Measurements from ENCODE around the gene KERA.

KERA gene

DNA sequence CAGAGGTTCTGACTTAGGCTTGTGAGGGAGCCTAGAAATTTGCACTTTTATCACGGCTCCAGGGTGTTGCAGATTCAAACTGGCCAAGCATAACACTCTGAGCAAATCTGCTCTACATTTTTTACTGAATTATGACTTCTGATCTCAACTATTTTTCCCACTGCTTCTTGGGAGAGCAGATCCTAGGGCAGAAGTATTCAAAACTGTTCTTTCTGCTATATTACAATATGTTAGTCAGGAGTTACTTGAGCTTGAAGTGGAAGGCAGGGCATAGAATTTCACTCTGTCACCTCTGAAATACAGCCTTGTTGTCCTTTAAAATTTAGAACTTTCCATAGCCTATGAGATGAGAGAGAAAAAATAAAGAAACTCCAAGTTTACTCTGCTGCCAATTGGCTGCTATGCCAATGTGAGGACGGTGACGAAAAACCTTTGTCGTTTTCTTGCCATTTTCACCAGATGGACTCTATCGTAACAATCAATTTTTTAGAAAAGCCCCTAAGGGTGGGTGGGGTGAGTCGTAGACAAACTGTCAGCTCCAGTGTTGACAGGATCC lies 16.4 kb upstream of the KERA start:
- H3K79me1 ChIP-seq (ENCODE audit: low read depth, low read length), result no peaks in the 10 kb centered on the region
- WGBS, 2 donors (ENCODE audit: extremely low coverage in 2 of 2, insufficient read length in 2 of 2, insufficient replicate concordance in 1 of 2), result no CpG with 5 or more reads among the region's 6 CpGs
- H4K91ac ChIP-seq (ENCODE audit: low read depth, low read length, poor library complexity), result no peak overlapping the region
- H4K8ac ChIP-seq (ENCODE audit: low read depth, low read length), result no peak overlapping the region
- H2BK5ac ChIP-seq (ENCODE audit: low read length), result no peak overlapping the region
- H3K18ac ChIP-seq (ENCODE audit: low read length), result no peak overlapping the region
- H3K14ac ChIP-seq (ENCODE audit: low read length), result no peak overlapping the region
- no peak overlapping the region for H2BK15ac ChIP-seq (ENCODE audit: low read length)
- H3K27me3 ChIP-seq (ENCODE audit: control insufficient read depth in 3 of 3, insufficient read depth in 3 of 3, low read depth in 1 of 3, low read length in 3 of 3), result no peaks in the 10 kb centered on the region
- no peak overlapping the region for H3K27ac ChIP-seq (replicated peaks; ENCODE audit: low read length)
- no peak overlapping the region for H3K9ac ChIP-seq (ENCODE audit: low read depth, low read length, poor library complexity)
- H3K4ac ChIP-seq (ENCODE audit: low read length), result no peak overlapping the region
- no peaks in the 10 kb centered on the region for H3K9me3 ChIP-seq (replicated peaks in 1 of 2; ENCODE audit: control insufficient read depth in 2 of 2, insufficient read depth in 1 of 2, low read depth in 1 of 2, low read length in 2 of 2)
- no peak for DNase-seq (ENCODE audit: low spot score)
- no peak overlapping the region for H2BK120ac ChIP-seq (ENCODE audit: low read depth, low read length)
- H3K4me1 ChIP-seq (ENCODE audit: control insufficient read depth in 2 of 2, insufficient read depth in 1 of 2, low read depth in 1 of 2, low read length in 2 of 2), result no peaks in the 10 kb centered on the region
- H3K23ac ChIP-seq (ENCODE audit: low read depth, low read length, poor library complexity), result no peak overlapping the region
- no peak overlapping the region for H2AK5ac ChIP-seq (ENCODE audit: low read depth, low read length)
- no peaks in the 10 kb centered on the region for H3K36me3 ChIP-seq (replicated peaks in 1 of 2; ENCODE audit: control insufficient read depth in 2 of 2, insufficient read depth in 2 of 2, low read length in 2 of 2)
- no peak overlapping the region for H3K4me3 ChIP-seq (ENCODE audit: low read length in 2 of 2)
- H2AFZ ChIP-seq (ENCODE audit: low read length), result no peak overlapping the region
- H2BK12ac ChIP-seq (ENCODE audit: low read length), result no peak overlapping the region
- no peak overlapping the region for H3K4me2 ChIP-seq (ENCODE audit: insufficient read depth, low read length, poor library complexity, severe bottlenecking)

DNA sequence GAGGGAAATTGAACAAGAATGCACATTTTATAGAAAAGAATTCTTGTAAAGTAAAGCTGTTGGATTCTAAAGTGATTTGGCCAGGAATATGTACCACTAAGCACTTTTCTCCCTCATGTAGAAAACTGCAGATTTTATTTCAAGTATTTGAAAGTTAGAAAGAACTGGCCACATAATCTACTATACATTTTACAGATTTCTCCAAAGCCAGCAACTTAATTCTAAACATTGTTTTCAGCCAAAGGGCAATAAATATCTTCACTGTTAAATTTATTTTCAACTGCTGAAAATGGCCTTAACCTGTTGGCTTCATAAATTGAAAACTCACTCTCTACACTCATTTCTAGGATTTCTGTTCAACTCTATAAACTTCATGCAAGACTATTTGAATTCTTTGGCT lies 15.6 kb upstream of the KERA start:
- no peak overlapping the region for H3K4me3 ChIP-seq (ENCODE audit: low read length in 2 of 2)
- DNase-seq (ENCODE audit: low spot score), result no peak
- no peak overlapping the region for H3K27ac ChIP-seq (replicated peaks; ENCODE audit: low read length)
- no peaks in the 10 kb centered on the region for H3K27me3 ChIP-seq (ENCODE audit: control insufficient read depth in 3 of 3, insufficient read depth in 3 of 3, low read depth in 1 of 3, low read length in 3 of 3)
- H2AFZ ChIP-seq (ENCODE audit: low read length), result no peak overlapping the region
- H3K4ac ChIP-seq (ENCODE audit: low read length), result no peak overlapping the region
- no peak overlapping the region for H3K18ac ChIP-seq (ENCODE audit: low read length)
- no peaks in the 10 kb centered on the region for H3K4me1 ChIP-seq (ENCODE audit: control insufficient read depth in 2 of 2, insufficient read depth in 1 of 2, low read depth in 1 of 2, low read length in 2 of 2)
- no peak overlapping the region for H2BK120ac ChIP-seq (ENCODE audit: low read depth, low read length)
- no peak overlapping the region for H4K91ac ChIP-seq (ENCODE audit: low read depth, low read length, poor library complexity)
- no peak overlapping the region for H3K9ac ChIP-seq (ENCODE audit: low read depth, low read length, poor library complexity)
- H2AK5ac ChIP-seq (ENCODE audit: low read depth, low read length), result no peak overlapping the region
- H3K79me1 ChIP-seq (ENCODE audit: low read depth, low read length), result no peaks in the 10 kb centered on the region
- H2BK15ac ChIP-seq (ENCODE audit: low read length), result no peak overlapping the region
- H4K8ac ChIP-seq (ENCODE audit: low read depth, low read length), result no peak overlapping the region
- H3K23ac ChIP-seq (ENCODE audit: low read depth, low read length, poor library complexity), result no peak overlapping the region
- no peak overlapping the region for H2BK5ac ChIP-seq (ENCODE audit: low read length)
- no peak overlapping the region for H3K4me2 ChIP-seq (ENCODE audit: insufficient read depth, low read length, poor library complexity, severe bottlenecking)
- H2BK12ac ChIP-seq (ENCODE audit: low read length), result no peak overlapping the region
- no peaks in the 10 kb centered on the region for H3K36me3 ChIP-seq (replicated peaks in 1 of 2; ENCODE audit: control insufficient read depth in 2 of 2, insufficient read depth in 2 of 2, low read length in 2 of 2)
- H3K9me3 ChIP-seq (replicated peaks in 1 of 2; ENCODE audit: control insufficient read depth in 2 of 2, insufficient read depth in 1 of 2, low read depth in 1 of 2, low read length in 2 of 2), result no peaks in the 10 kb centered on the region
- no peak overlapping the region for H3K14ac ChIP-seq (ENCODE audit: low read length)

DNA sequence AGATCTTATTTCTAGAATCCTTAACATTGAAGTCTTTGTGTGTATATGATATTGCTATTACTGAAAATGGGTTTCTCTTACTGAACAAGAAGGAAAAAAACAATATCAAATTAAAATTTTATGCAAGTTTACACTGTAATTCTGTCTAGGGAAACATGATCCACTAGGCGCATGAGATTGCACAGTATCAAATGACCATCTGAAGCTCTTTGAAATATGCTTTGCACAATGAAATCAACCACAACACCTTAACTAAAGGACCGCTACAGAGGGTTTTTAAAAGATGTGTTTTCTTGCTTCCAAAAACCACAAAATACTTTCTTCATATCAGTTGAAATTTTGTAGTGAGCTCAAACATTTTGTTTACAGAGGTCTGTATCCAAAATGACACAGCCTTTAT lies 15.1 kb upstream of the KERA start:
- no CpG with 5 or more reads among the region's 2 CpGs for WGBS, 2 donors (ENCODE audit: extremely low coverage in 2 of 2, insufficient read length in 2 of 2, insufficient replicate concordance in 1 of 2)
- H2BK5ac ChIP-seq (ENCODE audit: low read length), result no peak overlapping the region
- no peak overlapping the region for H3K4ac ChIP-seq (ENCODE audit: low read length)
- H3K14ac ChIP-seq (ENCODE audit: low read length), result no peak overlapping the region
- H3K4me3 ChIP-seq (ENCODE audit: low read length in 2 of 2), result no peak overlapping the region
- no peak overlapping the region for H2BK120ac ChIP-seq (ENCODE audit: low read depth, low read length)
- H3K4me1 ChIP-seq (ENCODE audit: control insufficient read depth in 2 of 2, insufficient read depth in 1 of 2, low read depth in 1 of 2, low read length in 2 of 2), result no peaks in the 10 kb centered on the region
- H4K91ac ChIP-seq (ENCODE audit: low read depth, low read length, poor library complexity), result no peak overlapping the region
- no peak overlapping the region for H4K8ac ChIP-seq (ENCODE audit: low read depth, low read length)
- H3K27ac ChIP-seq (replicated peaks; ENCODE audit: low read length), result no peak overlapping the region
- H2BK12ac ChIP-seq (ENCODE audit: low read length), result no peak overlapping the region
- H2BK15ac ChIP-seq (ENCODE audit: low read length), result no peak overlapping the region
- no peaks in the 10 kb centered on the region for H3K79me1 ChIP-seq (ENCODE audit: low read depth, low read length)
- no peak overlapping the region for H3K4me2 ChIP-seq (ENCODE audit: insufficient read depth, low read length, poor library complexity, severe bottlenecking)
- H2AK5ac ChIP-seq (ENCODE audit: low read depth, low read length), result no peak overlapping the region
- H3K9ac ChIP-seq (ENCODE audit: low read depth, low read length, poor library complexity), result no peak overlapping the region
- no peak for DNase-seq (ENCODE audit: low spot score)
- no peak overlapping the region for H3K23ac ChIP-seq (ENCODE audit: low read depth, low read length, poor library complexity)
- H3K27me3 ChIP-seq (ENCODE audit: control insufficient read depth in 3 of 3, insufficient read depth in 3 of 3, low read depth in 1 of 3, low read length in 3 of 3), result no peaks in the 10 kb centered on the region
- H2AFZ ChIP-seq (ENCODE audit: low read length), result no peak overlapping the region
- no peaks in the 10 kb centered on the region for H3K36me3 ChIP-seq (replicated peaks in 1 of 2; ENCODE audit: control insufficient read depth in 2 of 2, insufficient read depth in 2 of 2, low read length in 2 of 2)
- no peak overlapping the region for H3K18ac ChIP-seq (ENCODE audit: low read length)
- no peaks in the 10 kb centered on the region for H3K9me3 ChIP-seq (replicated peaks in 1 of 2; ENCODE audit: control insufficient read depth in 2 of 2, insufficient read depth in 1 of 2, low read depth in 1 of 2, low read length in 2 of 2)

DNA sequence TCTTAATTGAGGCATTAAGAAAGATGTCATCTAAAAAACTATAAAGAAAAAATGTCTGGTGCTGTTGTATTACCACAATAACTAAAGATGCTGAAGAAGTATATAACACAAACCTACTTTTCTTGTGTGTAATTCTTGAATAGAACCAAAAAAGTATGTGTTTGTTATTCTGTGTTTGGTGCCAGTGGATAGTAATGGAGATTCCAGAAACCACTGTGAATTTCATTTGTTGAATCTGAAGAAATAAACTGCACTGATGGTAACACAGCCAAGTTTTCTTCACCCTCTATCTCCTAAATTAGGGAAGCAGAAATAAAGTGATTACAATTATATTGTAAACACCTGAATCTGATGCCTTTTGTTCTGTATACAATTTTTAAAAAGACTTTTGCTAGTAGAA lies 13.1 kb upstream of the KERA start:
- H3K4ac ChIP-seq (ENCODE audit: low read length), result no peak overlapping the region
- no peak overlapping the region for H2BK12ac ChIP-seq (ENCODE audit: low read length)
- H2BK5ac ChIP-seq (ENCODE audit: low read length), result no peak overlapping the region

More for the DNA sequence above, 13.1 kb upstream of the KERA start:
- Histone ChIP-seq H3K9ac (ENCODE audit: low read depth, low read length, poor library complexity) (no peak overlapping the region), H3K27ac (replicated peaks; ENCODE audit: low read length) (no peak overlapping the region), H2AFZ (ENCODE audit: low read length) (no peak overlapping the region), H2AK5ac (ENCODE audit: low read depth, low read length) (no peak overlapping the region), H3K27me3 (ENCODE audit: control insufficient read depth in 3 of 3, insufficient read depth in 3 of 3, low read depth in 1 of 3, low read length in 3 of 3) (no peaks in the 10 kb centered on the region), H3K14ac (ENCODE audit: low read length) (no peak overlapping the region), H3K9me3 (replicated peaks in 1 of 2; ENCODE audit: control insufficient read depth in 2 of 2, insufficient read depth in 1 of 2, low read depth in 1 of 2, low read length in 2 of 2) (no peaks in the 10 kb centered on the region), H3K23ac (ENCODE audit: low read depth, low read length, poor library complexity) (no peak overlapping the region), H4K8ac (ENCODE audit: low read depth, low read length) (no peak overlapping the region), H2BK15ac (ENCODE audit: low read length) (no peak overlapping the region), H3K4me3 (ENCODE audit: low read length in 2 of 2) (no peak overlapping the region), H3K4me1 (ENCODE audit: control insufficient read depth in 2 of 2, insufficient read depth in 1 of 2, low read depth in 1 of 2, low read length in 2 of 2) (no peaks in the 10 kb centered on the region), H2BK120ac (ENCODE audit: low read depth, low read length) (no peak overlapping the region), H3K18ac (ENCODE audit: low read length) (no peak overlapping the region), H3K36me3 (replicated peaks in 1 of 2; ENCODE audit: control insufficient read depth in 2 of 2, insufficient read depth in 2 of 2, low read length in 2 of 2) (no peaks in the 10 kb centered on the region), H3K79me1 (ENCODE audit: low read depth, low read length) (no peaks in the 10 kb centered on the region), H4K91ac (ENCODE audit: low read depth, low read length, poor library complexity) (no peak overlapping the region), H3K4me2 (ENCODE audit: insufficient read depth, low read length, poor library complexity, severe bottlenecking) (no peak overlapping the region)
- DNase-seq (ENCODE audit: low spot score), result no peak

All from neuronal stem cell (in vitro differentiated cells).